GM23338 (cell line): ENCODE measurements around the gene ANKHD1.

Experiments used
- EZH2 ChIP-seq: fragments of 200-600 bp; sonication (generic); IDR thresholded peaks from one replicate; pipeline ENCODE4 v1.8.0; 2017; ENCODE audit warnings: antibody characterized with exemption, mild to moderate bottlenecking, low read depth; ENCODE audit not compliant: unreplicated experiment
- EZH2phosphoT487 ChIP-seq: fragments of 200-600 bp; sonication (generic); IDR thresholded peaks from one replicate; pipeline ENCODE4 v1.8.1; 2018; ENCODE audit warnings: antibody characterized with exemption; ENCODE audit not compliant: unreplicated experiment
- POLR2AphosphoS5 ChIP-seq: IDR thresholded peaks from 2 replicates; pipeline ENCODE4 v1.6.1; 2016; ENCODE audit warnings: antibody characterized with exemption, low read depth
- TF ChIP-seq, protein P1 (sequence below), 2 experiments: fragments of 200-600 bp in 1 of 2; sonication (generic) in 1 of 2; conservative IDR thresholded peaks; 2 replicates each; pipeline versions ENCODE4 v1.5.1 to v1.6.1; 2016 to 2017; ENCODE audit warnings: antibody characterized with exemption in 2 of 2, low read depth in 2 of 2, mild to moderate bottlenecking in 2 of 2, moderate library complexity in 1 of 2

- TF ChIP-seq, protein P1, sequence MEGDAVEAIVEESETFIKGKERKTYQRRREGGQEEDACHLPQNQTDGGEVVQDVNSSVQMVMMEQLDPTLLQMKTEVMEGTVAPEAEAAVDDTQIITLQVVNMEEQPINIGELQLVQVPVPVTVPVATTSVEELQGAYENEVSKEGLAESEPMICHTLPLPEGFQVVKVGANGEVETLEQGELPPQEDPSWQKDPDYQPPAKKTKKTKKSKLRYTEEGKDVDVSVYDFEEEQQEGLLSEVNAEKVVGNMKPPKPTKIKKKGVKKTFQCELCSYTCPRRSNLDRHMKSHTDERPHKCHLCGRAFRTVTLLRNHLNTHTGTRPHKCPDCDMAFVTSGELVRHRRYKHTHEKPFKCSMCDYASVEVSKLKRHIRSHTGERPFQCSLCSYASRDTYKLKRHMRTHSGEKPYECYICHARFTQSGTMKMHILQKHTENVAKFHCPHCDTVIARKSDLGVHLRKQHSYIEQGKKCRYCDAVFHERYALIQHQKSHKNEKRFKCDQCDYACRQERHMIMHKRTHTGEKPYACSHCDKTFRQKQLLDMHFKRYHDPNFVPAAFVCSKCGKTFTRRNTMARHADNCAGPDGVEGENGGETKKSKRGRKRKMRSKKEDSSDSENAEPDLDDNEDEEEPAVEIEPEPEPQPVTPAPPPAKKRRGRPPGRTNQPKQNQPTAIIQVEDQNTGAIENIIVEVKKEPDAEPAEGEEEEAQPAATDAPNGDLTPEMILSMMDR (conservative IDR thresholded peaks at IDR 0.05; ENCODE audit: low read depth in 2 of 2): no peak
- no peak for TF ChIP-seq POLR2AphosphoS5
- no peak for TF ChIP-seq EZH2phosphoT487
- TF ChIP-seq EZH2: no peak
These were observed 36.4 kb upstream of the ANKHD1 start for GRCh38 chr5:140365282-140365681.
